A549 treated with ZK216348 at 1 μM for 4 hours (cell line): ENCODE results near the gene CCDC66. TPM values are rescaled to one million over a fixed set of nuclear protein-coding genes. Genes with fewer than 3 reads are reported as not detected.

ENCODE experiments used
- total RNA-seq: library from RNA; stranded (reverse); fragments of 200-300 nt; extraction: Qiagen RNA extraction; gene quantifications from 5 replicates; pipeline ENCODE4 v1.2.3, GENCODE V29; 2022; ENCODE audit warnings: low read depth

CCDC66 gene
- 3.6 to 8.7 TPM (median 6.8 TPM) in 5 replicates for total RNA-seq

GRCh38 chr3:56556908-56557830, at the start of gene CCDC66:
TSS of gene CCDC66 (plus strand) at chr3:56557175. CDS start at chr3:56557243, 68 bp downstream.

Other genes with a start within 250 kb of the CCDC66 start
- gene ERC2, start 88.7 kb upstream of the CCDC66 start, total RNA-seq: 0.31 to 0.52 TPM in 2 of 5 replicates, not detected in the others
- gene TASOR, start 126.1 kb downstream of the CCDC66 start, total RNA-seq: 12.7 to 26.4 TPM (median 22.9 TPM) in 5 replicates
- gene ARHGEF3, start 244.8 kb downstream of the CCDC66 start, total RNA-seq: 6.2 to 9.9 TPM (median 8.5 TPM) in 5 replicates